Measurements from ENCODE around the gene OR5K4. TPM values are rescaled to one million over a fixed set of nuclear protein-coding genes. Genes with fewer than 3 reads are reported as not detected.

OR5K4 gene
- total and polyA plus RNA-seq, 2 of the 4 experiments (the other 2 are of a cell fraction) = not detected

- Histone ChIP-seq H4K5ac (ENCODE audit: low read depth, low read length) (no peak within 1 kb of the TSS), H4K20me1 (ENCODE audit: insufficient read depth, low read length) (no peaks in the 10 kb centered on the region), H3K18ac (ENCODE audit: low read depth, low read length) (no peak within 1 kb of the TSS), H3K36me3 (ENCODE audit: control insufficient read depth, insufficient read depth, low read length) (no peaks in the 10 kb centered on the region), H3K27me3 (ENCODE audit: control insufficient read depth, insufficient read depth, low read length) (no peaks in the 10 kb centered on the region), H3K14ac (replicated peaks; ENCODE audit: low read depth, low read length) (no peak within 1 kb of the TSS), H3K9me3 (ENCODE audit: control insufficient read depth, insufficient read depth, low read length) (no peaks in the 10 kb centered on the region), H3K79me1 (ENCODE audit: low read depth in 1 of 2, low read length in 2 of 2) (no peaks in the 10 kb centered on the region), H2AFZ (replicated peaks; ENCODE audit: low read length, poor library complexity) (no peak within 1 kb of the TSS), H4K8ac (ENCODE audit: low read depth in 2 of 2, low read length in 2 of 2) (no peak within 1 kb of the TSS), H2BK15ac (ENCODE audit: low read depth, low read length) (no peak within 1 kb of the TSS), H3K4ac (ENCODE audit: low read depth, low read length) (no peak within 1 kb of the TSS), H3K56ac (ENCODE audit: extremely low read depth, insufficient read depth, low read length) (no peak within 1 kb of the TSS), H3K4me3 (ENCODE audit: insufficient read depth, low read depth, low read length) (no peak within 1 kb of the TSS), H3K27ac (ENCODE audit: insufficient read depth, low read length) (no peak within 1 kb of the TSS), H4K91ac (ENCODE audit: insufficient read depth, low read depth, low read length) (no peak within 1 kb of the TSS), H3K4me2 (ENCODE audit: low read depth, low read length) (no peak within 1 kb of the TSS), H3K9me1 (ENCODE audit: insufficient read depth, low read length) (no peaks in the 10 kb centered on the region), H2BK5ac (ENCODE audit: low read depth, low read length, poor library complexity, severe bottlenecking) (no peak within 1 kb of the TSS), H3K9ac (ENCODE audit: low read depth, low read length) (no peak within 1 kb of the TSS), H2AK9ac (replicated peaks; ENCODE audit: low read depth, low read length, poor library complexity) (no peak within 1 kb of the TSS), H2BK20ac (ENCODE audit: low read depth, low read length) (no peak within 1 kb of the TSS), H2AK5ac (ENCODE audit: low read depth, low read length) (no peak within 1 kb of the TSS), H3K4me1 (ENCODE audit: control insufficient read depth, insufficient read depth, low read length) (no peaks in the 10 kb centered on the region), H2BK120ac (ENCODE audit: low read depth, low read length) (no peak within 1 kb of the TSS), H3K23ac (ENCODE audit: low read depth, low read length) (no peak within 1 kb of the TSS)
- BruUV-seq (replicated peaks) = no TSS peak
- ChIA-PET CTCF (no interaction called here), POLR2A (ENCODE audit: unreplicated experiment) (no interaction called here)
- no peak for ATAC-seq (ENCODE audit: low read depth)
- intact Hi-C loops (cut with micrococcal nuclease) = no loop called here
- no peak for DNase-seq
- in situ Hi-C loops (cut with MboI; ENCODE audit: low sequenced_read_pairs) = no loop called here
- TF ChIP-seq BHLHE40 (IDR thresholded peaks at IDR 0.05; ENCODE audit: low read depth, low read length) (no peak), CTCF (conservative IDR thresholded peaks at IDR 0.05; ENCODE audit: low read depth, low read length) (no peak), POLR2A (IDR thresholded peaks at IDR 0.05; ENCODE audit: low read depth, low read length) (no peak), CHD1 (IDR thresholded peaks at IDR 0.05; ENCODE audit: low read depth, low read length) (no peak), RFX5 (IDR thresholded peaks at IDR 0.05; ENCODE audit: low read depth, low read length) (no peak), USF2 (IDR thresholded peaks at IDR 0.05; ENCODE audit: low read depth, low read length) (no peak), NFE2L2 (IDR thresholded peaks at IDR 0.05; ENCODE audit: low read depth, low read length) (no peak), RCOR1 (IDR thresholded peaks at IDR 0.05; ENCODE audit: insufficient replicate concordance, low read length) (no peak), FOS (IDR thresholded peaks at IDR 0.05; ENCODE audit: low read depth, low read length) (no peak)
- dilution Hi-C loops (cut with HindIII; ENCODE audit: low sequenced_read_pairs, unreplicated experiment) = no loop called here
Measured at GRCh38 chr3:98390366-98390765, 36.7 kb downstream of the OR5K4 start, which contains the start of gene OR5K3. OR5K3 (plus strand) TSS chr3:98390666; CDS start chr3:98390666, 0 bp downstream.

All from IMR-90 (cell line).